ENCODE data around the gene APBA2.

The APBA2 gene

DNA sequence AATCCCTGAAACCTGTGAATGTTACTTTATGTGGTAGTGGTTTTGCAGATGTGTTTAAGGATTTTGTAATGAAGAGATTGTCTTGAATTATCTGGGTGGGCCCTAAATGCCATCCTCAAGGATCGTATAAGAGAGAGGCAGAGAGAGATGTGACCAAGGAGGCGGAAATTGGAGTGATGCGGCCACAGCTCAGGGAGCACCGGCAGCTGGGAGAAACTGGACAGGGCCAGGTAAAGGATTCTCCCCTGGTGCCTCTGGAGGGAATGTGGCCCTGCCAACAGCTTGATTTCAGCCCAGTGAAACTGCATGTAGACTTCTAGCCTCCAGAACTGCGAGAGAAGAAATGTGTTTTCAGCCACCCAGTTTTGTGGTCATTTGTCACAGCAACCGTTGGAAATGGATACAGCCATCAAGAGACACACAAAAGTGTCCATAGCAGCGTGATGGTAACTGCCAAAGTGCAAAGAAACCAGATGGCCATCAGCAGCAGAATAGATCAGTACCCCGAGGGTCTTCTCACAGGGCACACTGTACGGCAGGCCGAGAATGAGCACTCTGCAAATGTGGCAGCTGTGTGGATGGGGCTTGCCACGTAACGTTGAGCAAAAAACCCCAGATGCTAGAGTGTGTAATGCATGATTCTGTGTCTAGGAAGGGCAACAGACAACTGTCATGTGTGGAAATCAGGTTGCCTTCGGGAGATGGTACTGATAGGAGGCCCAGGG is 12.2 kb downstream of the APBA2 start:
- no peak for DNase-seq

DNA sequence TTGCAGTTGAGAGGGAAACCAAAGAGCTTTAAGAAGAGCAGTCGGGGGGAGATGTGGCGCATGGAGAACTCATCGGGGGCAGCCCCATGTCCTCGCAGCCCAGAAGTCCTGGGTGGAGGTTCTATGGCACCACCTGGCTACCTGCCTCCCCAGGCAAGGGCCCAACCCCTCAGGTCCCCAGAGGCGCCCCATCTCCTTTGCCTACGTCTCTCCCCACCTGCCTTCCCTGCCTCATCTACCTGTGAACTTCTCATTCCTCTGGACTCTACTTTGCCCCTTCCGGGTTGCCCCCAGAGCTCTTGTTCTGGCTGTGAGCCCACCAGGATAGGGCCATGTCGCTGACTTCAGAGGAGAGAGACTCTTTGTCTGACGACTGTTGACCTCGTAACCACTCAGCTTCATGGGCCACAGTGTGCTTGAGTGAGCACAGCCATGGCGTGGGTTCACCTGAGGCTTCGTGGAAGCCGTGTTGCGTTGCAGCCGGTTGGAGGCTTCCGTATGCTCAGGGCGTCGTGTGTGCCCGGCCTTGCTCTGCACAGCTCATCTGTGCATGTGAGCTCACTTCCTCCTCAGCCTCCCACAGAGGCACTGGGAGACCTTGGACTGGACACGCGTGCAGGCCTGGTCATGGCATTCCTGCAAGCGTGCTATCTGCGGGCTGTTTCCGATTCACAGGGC is 13.4 kb downstream of the APBA2 start:
- no peak for DNase-seq

DNA sequence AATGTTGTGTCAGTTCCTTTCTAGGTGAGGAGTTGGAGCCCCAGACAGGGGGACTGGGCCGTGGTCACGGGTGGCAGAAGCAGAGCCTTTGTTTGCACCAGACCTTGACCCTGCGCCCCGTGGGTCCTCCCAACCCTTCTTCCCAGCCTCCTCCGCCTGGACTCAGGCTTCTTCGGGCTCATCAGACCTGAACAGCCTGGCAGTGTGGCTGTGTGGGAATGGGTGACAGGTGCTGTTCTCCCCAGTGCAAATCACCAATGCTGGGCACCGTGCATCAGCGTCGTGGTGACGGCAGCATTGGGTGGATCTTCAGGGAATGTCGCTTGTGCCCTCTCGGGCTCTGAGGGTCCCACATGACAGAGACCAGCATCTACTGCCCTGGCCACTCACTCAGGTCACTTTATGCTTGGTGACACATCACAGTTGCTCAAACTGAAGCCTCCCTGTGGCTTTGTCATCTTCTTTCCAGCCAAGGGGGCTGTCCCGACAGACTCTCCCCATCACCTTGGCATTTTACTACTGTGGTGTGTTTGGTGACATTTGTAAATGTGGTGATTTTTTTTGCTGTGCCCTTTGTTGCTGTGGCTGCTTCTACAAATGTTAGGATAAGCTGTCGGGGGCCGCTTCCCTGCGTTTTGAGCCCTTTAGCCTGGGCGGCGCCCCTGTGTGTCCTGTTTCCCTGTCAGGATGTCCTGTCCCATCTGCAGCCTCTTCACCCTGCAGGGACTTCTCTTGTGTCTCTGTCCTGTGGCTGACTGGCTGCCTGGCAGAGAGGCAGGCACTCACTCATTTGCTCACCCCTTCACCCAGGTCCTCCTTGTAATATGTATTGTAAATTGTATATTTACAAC is 14.5 kb downstream of the APBA2 start:
- DNase-seq = no peak

DNA sequence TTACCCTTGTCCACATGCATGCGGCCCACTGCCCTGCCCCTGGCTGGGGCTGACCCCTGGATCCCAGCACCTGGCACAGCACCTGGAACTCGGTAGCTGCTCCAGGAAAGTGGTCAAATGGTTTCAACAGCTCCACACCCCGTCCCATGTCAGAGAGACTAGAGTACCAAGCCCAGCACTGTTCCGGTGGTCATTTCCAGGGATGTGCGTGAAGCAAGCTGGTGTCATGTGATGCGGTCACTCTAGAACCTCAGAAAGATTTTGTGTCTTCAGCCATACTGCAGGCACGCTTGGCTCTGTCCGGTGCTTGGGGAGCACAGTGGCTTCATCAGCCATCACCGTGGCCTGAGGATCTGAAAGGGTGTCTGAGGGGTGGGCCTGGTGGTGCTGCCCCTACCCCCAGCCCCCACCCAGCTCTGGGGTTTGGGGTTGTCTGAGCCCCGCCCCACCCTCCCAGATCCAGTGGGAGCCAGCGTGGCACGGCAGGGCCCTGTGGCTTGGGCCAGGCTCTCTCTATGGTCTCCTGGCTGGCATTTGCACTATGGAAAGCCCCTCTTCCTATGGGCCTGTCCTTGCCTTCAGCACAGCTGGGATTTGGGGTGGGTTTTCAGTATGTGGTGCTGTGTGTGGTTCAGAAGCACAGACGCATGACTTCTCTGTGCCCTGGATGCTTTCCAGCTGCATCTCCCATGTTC is 15.3 kb downstream of the APBA2 start:
- DNase-seq = no peak

DNA sequence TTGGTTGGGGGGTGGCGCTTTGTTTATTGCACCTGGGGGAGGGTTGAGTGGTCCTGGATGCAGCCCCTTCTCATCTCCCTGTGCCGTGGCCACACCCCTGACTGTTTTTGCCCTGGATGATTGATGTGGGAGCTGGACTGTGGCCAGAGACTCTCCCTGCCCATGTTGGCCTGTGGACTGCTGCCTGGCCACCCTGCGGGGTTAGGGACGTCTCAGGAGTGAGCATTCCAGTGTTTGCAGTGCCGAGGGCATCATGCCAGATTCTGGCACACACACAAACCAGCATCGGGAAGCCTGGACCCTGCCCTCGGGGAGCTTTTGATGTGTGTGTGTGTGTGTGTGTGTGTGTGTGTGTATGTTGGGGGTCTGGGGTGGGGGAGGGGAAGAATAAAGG is 15.8 kb downstream of the APBA2 start:
- DNase-seq = no peak

DNA sequence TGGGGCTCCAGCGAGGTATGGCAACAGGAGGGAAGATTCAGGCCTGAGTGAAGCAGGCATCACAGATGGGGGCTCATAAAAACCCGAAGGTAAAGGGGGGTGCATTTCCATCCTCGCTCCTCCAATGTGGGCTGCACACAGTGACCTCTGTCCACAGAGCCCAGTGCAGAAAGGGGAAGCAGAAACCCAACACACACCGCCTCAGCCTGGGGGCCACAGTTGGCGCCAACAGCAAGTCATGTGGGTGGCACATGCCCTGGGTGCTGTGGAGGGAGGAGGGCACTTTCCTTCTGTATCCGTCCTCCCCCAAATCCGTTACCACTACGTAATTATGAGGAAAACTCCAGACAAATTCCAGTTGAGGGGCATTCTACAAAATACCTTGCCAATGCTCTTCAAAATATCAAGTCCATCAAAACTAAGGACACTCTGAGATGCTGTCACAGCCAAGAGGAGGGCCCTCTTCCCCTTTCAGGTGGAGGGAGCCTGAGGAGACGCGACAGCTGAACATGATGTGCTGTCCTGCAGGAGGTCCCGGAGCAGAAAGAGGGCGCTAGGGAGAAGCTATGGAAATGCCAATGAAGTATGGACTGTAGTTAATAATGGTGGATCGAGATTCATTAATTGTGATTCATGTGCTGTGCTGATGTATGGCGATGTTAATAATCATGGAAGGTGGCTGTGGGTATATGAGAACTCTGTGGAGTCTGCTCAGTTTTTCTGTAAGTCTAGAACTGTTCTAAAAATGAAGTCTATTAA is 16.4 kb downstream of the APBA2 start:
- no peak for DNase-seq

DNA sequence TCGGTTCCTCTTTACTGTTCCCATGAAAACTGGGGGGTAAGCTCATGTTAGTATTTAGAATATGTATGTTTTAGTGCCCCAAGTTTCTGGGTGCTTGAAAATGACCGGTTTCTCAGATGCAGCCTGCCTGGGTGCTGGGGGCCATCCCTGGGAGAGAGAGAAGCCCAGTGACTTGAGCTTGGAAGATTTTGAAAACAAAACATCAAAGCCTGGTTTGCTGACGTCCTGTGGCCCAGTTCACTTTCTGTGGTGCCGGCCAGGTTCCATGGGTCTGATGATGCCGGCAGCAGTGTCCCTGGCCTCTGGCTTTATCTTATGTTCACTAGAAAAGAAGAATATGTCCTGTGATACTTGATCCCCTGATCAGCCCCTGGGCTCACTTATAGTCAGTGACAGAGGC is 17.1 kb downstream of the APBA2 start:
- no peak for DNase-seq

DNA sequence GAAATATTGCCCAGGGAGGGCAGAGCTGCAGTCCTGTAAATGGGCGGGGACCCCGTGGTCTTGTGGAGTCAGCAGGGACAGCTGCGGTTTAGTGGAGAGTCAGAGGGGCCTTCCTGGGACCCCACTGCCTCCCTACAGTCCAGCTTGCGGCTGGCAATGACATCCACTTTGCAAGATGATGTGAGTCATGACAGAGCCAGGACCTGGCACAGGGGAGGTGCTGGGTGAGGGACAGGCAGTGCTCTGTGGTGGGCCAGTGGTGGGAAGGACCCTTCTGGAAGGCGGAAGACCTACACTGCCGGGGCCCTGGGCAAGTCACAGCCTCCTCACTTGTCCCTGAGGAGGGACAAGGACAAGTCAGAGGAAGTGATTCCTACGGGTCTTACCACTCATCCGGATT is 17.8 kb downstream of the APBA2 start:
- DNase-seq = no peak

DNA sequence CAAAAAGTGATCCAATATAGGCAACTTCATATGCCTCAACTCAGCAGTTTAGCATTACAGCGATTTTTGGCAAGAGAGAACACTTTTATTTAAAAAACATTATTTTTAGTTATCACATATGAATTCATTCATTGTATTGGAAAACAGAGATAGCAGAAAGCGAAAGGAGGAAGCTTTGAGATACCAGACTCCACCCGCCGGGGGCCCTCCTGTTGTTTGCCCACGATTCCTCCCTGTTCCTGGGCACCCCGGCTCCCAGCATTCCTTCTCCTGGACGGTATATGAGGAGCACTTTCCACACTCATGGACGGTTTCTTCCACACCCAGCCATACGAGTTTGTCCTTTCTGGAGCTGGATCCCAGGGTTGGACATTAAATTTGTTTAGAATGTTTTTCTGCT is 18.2 kb downstream of the APBA2 start:
- DNase-seq = no peak

DNA sequence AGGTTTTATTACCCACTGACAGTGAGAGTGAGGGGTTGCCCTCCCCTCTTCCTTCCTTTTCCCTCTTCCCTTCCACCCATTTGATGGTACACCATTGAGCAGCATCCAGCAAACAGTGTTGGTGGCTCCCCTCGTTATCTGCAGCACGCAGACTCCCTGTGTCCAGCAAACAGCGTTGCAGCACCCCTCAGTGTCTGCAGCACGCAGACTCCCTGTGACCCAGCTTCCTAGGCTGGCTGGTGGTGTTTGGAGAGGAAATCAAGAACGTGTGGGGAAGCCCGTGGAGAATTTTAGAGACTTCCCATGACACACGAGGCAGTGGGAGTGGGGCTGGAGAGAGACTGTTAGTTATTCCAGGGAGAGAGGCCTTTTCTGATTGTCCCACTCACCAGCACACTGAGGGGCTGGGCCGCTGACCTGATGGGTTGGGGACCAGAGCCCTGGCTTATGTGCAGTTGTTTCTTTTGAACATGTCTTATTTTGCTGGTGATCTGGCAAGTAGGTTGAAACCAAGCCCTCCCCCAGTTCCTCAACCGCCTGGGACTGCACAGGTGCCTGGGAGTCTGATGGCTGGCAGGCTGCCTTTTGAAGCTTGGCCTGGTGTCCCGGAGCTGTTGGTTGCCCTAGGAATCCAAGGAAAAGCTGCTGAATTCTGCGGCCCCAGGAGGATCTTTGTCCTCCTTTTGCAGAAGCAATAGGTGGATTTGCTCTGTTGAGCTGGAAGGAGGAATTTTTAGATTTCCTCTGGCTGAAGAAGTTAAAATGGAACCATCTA is 19.0 kb downstream of the APBA2 start:
- no peak for DNase-seq

DNA sequence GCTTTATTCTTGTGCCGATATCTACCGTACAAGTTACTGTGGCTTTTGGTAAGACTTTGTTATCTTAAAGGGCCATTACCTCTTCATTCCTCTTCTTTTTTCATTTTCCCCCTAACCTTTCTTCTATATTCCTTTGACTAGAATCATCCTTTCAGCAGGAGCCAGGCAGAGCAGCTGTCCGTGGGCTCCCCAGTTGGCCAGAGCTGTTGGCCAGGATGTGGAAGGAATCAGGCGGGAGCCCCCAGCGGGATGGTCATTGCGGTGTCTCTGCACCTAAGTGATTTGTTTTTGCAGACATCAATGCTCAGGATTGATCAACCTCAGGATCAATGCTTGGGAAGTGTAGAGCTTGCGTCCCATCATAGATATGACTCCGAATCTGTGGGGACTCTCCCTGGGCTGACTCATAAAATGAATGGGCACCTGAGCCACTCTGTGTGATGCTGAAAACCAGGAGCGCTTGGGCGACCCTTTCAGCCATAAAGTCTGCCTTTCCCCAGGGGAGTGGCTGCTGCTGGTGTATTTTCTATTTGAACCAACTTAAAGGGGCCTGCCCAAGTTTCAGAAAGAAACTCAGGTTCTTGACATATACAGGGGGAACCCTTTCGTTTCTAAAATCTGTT is 21.7 kb downstream of the APBA2 start:
- no peak for DNase-seq

DNA sequence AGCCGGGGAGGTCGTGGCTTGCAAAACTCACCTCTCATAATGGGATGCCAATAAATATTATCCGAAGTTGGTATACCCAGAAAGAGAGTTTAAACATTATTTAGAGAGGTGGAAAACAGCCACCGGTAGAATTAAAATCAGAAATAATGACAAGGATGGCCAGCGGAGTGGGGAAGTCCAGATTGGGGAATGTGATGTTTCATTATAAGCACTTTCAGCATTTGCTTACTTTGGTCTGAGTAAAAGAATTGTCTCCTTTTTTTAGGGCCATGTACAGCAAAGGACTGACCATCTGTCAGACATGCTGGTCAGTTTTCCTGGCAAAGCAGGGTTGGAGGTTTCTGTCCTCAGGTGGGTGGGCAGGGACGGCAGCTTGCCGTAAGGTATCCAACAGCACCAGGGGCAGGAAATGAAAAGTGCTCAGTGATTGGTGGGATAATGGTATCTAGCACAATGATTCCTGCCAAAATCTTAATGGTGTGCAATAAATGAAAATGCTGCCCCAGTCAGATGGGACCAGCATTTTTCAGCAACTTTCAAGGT is 24.3 kb downstream of the APBA2 start:
- no peak for DNase-seq

DNA sequence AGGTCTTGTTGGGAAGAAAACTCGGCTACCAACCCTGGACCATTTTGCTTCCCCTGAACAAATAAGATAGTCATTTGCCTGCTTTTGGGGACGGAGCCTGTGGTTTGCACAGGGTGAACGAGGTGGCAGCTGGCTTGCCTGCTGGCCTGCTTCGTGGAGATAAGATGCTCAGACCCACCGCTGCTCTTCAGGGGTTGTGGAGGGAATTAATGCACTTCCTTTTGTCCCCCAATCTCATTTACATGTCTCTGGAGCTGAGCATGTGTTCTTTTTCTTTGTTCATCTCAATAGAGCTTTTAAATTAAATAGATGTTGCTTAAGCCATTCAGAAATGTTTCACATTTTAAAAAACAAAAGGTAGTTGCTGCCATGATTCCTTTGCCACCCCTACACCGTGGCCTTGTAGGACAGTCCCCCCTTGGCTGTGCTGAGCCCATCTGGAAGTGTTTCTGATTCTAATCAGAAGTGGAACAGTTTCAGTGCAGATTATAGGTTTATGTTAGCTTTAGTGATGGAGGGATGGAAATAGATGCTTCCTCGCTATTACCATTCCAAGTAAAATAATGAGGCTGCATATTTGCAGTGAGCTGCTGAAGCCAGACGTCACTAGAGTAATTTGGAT is 25.6 kb downstream of the APBA2 start:
- no peak for DNase-seq

DNA sequence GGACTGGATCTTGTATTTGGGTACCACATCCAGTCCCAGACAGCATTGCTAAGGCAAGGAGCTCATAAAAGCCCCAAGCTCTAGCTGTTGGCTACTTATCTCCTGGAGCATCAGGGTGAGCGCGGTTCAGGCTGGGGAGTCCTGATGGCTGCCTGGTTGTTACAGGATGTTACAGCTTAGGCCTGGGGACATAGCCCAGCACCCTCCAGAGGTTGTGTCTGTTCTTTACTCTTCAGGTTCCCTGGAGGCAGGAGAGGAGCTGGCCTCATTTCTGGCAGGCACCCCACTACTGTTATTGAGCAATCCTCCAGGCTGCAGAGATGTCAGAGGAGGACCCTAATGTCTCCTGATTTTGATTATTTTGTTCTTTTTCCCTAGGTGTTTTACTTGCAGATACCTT is 26.6 kb downstream of the APBA2 start:
- DNase-seq = no peak

DNA sequence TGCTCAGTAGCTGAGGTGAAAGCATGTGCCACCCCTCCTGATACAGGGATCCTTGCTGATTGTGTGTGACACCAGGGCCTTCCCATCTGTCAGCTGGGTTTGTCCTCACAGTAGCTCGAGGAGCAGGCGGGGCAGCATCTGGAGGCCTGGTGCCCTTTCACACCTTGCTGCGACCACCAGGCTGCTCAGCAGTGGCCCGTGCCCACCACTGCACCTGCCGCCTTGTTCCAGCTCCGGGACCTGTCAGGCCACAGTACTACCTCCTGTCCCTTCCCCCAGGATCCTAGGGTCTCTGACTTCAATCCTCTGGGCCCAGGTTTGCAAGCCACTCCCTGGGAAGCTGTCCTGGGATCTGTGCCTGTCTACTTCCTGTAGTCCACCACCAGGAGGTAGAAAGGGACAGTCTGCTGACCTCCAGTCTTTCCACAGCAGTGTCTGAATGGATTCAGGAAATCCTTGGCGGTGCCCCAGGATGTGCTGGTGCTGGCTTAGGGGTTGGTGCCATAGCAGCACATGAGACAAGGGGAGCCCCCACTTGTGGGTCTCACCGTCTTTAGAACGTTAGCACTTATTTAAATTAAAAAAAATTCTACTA is 27.5 kb downstream of the APBA2 start:
- no peak for DNase-seq

DNA sequence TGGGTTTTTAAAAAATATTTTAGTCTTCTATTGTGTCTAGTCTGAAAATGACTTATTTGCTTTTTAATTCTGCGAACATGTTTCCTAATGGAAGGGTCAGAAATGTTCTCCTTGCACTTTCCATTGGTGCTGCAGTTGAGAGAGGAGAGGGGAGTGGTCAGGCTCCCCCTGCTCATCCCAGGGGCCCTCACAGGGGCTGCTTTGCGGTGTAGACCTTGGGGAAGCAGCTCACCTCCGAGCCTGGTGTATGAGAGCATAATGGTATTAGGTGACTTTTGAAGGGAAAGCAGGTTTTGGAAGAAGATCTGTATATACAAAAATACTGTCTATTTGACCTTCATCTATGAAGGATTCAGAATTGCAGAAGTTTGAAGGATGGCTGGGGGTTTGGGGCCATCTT is 28.3 kb downstream of the APBA2 start:
- DNase-seq = no peak

DNA sequence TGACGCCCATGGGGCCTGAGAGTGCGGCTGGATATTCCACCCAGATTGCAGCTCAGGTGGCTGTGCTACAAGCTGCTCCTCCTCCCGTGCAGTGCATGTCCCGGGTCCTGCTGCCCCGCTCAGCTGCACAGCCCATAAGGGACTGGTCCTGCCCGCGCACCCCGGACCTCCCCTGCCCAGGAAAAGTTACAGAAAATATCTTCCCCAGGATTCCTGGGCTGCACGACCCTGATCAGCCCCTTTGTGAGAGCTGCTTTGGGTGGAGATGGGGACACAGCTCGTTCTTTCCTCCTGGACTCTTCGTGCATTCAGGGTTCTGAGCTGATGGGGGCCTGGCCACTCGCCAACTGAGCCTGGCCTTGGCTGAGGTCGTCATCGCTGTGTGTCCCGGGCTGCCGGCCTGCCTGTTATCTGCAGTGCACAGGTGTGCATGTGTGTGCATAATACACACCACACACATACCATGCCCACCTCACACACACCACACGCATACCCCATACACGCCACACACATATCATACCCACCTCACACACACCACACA is 28.8 kb downstream of the APBA2 start:
- DNase-seq = no peak

DNA sequence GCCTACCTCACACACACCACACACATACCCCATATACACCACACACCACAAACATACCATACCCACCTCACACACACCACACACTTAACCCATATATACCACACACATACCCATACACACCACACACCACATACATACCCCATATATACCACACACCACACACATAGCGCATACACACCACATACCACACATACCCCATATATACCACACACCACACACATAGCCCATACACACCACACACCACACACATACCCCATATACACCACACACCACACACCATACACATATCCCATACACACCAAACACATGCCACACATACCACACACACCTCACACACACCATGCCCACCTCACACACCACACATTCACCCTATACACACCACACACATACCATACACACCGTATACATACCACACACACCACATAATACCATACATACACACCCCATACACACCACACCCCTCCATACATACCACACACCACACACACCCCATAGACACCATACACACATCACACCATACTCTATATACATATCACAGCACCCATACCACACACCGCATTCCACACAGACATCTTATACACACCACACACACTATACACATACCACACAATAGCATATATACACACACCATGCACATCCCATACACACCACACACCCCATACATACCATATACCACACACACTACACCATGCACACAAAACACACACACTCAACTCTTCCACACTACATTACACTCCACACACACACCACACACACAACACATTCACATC is 29.5 kb downstream of the APBA2 start:
- no peak for DNase-seq

DNA sequence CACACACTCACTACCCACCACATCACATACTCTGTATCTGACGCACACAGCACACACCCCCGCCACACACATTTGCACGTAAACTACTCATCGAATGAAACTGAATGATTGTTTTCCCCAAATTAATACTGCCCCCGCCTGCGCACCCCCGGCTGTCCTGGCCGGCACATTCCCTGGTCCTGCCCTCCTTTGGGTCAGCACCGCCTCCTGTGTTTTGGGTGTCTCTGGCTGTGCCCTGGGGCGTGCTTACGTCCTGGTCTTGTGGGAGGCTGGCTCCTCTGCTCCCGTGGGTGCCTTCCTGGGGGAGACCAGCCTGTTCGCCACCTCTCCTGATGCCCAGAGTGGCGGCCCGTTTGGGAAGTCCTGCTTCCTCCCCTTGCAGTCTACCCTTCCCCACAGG is 30.2 kb downstream of the APBA2 start:
- DNase-seq = no peak
